Esophagus squamous epithelium (tissue), 5 donors: Measurements from ENCODE around the gene CAPN5. TPM values are rescaled to one million over a fixed set of nuclear protein-coding genes. Genes with fewer than 3 reads are reported as not detected.
A peak's percentile ranks its signal among the peaks of the same experiment; 100 is the strongest.

Experiments
- DNase-seq: peaks from one replicate; lab custom pipeline; 2025; lab: John Stamatoyannopoulos, UW
- H3K27ac ChIP-seq, 4 donors: fragments of 200-600 bp; sonication (generic); one replicate each; pipeline ENCODE4 v1.5.1; 2016 to 2019; ENCODE audit warnings: mild to moderate bottlenecking in 1 of 4
- H3K27me3 ChIP-seq, 4 donors: fragments of 200-600 bp; sonication (generic); 1 replicate in 3 of 4; 2 replicates in 1 of 4; pipeline versions ENCODE4 v1.5.1 to v1.6.0; 2017 to 2021; ENCODE audit warnings: antibody characterized with exemption in 1 of 4
- H3K36me3 ChIP-seq, 3 donors: fragments of 200-600 bp; sonication (generic); one replicate each; pipeline ENCODE4 v1.5.1; 2016 to 2019
- H3K4me1 ChIP-seq, 3 donors: fragments of 200-600 bp; sonication (generic); one replicate each; pipeline ENCODE4 v1.5.1; 2017 to 2019
- H3K4me3 ChIP-seq, 4 donors: fragments of 200-600 bp; sonication (generic); 1 replicate in 3 of 4; 2 replicates in 1 of 4; pipeline ENCODE4 v1.5.1; 2016 to 2019; ENCODE audit warnings: mild to moderate bottlenecking in 2 of 4, moderate library complexity in 1 of 4
- H3K9me3 ChIP-seq, 3 donors: fragments of 200-600 bp; sonication (generic); one replicate each; pipeline ENCODE4 v1.5.1; 2016 to 2019
- CTCF ChIP-seq, 6 experiments: fragments of 450-650 bp in 4 of 6; fragments of 200-600 bp in 2 of 6; sonication (generic) in 2 of 6; IDR thresholded peaks; one replicate each; pipeline ENCODE4 v1.5.1; 2016 to 2019; ENCODE audit warnings: antibody characterized with exemption in 6 of 6, mild to moderate bottlenecking in 4 of 6, moderate library complexity in 4 of 6
- POLR2A ChIP-seq, 4 donors: fragments of 450-650 bp; IDR thresholded peaks; one replicate each; pipeline ENCODE4 v1.6.1; 2017; ENCODE audit warnings: antibody characterized with exemption in 4 of 4, mild to moderate bottlenecking in 4 of 4, moderate library complexity in 3 of 4
- WGBS, 2 donors: methylation state at CpG; one replicate each; pipeline ENCODE4 v1.1.5; 2018; 5-methylcytosine and 5-hydroxymethylcytosine counted together
- intact Hi-C: fragments of 100-400 bp; cut with DNase I; formaldehyde crosslinking; loops from one replicate; pipeline ENCODE4 v1.15.0; 2022
- total RNA-seq, 4 donors: library from RNA; depleted of rRNA; stranded (reverse); fragments of >200 nt; gene quantifications; one replicate each; pipeline ENCODE4 v1.1.0, GENCODE V29; 2016
- donor health status: DM: yes; HTN: yes; CAD: no.

CAPN5 gene
- total RNA-seq, 4 donors from 2014 or later = 9.3 to 63.2 (median 13.5) TPM

DNA sequence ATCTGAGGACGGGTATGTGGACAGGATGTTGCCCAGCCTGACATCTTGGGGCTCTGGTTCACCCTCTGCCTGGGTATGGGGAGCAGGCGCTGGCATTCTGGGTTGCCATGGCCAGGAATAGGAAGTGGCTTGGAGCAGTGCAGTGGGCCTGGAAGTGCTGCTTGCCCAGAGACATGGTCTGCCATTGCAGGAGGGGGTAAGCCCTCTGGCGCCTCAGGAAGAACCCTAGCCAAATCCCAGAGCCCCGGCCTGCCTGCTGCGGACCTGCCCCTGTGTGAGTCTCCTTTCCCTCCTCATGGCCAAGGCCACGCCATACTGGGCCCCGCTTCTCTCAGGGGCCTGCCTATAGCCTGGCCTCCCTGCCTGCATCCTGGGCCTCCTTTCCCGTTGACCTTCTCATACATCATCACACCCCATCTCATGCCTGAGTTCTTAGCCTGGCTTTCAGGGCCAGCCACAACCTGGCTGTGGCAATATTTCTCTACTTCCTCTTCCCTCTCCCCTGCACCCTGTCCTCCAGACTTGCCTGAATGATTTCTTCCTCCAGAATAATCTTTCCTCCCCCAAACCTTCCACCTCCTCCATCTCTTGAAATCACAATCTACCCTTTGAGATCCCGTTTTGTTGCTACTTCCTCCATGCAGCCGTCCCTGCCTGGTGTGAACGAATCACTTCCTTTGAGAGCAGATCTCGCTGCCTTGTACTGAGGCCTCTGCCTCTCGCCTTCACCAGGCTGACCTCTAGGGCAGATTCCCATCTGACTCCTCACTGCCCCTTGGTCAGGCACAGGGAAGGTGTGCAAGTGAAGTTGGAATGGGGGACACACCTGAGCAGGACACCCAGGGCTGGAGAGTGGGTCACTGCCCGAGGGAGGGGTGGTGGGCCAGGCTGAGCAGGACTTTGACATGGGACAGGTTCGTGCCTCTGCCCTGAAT, 5.2 kb downstream of the CAPN5 start:
- no peak overlapping the region for H3K4me3 ChIP-seq
- no peaks in the 10 kb centered on the region for H3K9me3 ChIP-seq
- WGBS, 2 donors = 66 to 77% methylated on average over 9 to 14 of the region's 15 CpGs
- peaks cover 40 to 83% (median 48%) of the 10 kb centered on the region in 3 donors for H3K4me1 ChIP-seq
- TF ChIP-seq CTCF (IDR thresholded peaks at IDR 0.05) (no peak), POLR2A (IDR thresholded peaks at IDR 0.05) (no peak)
- DNase-seq = no peak
- H3K27ac ChIP-seq = peak overlapping the region; percentile 65 to 93 (median 82)
- H3K27me3 ChIP-seq = no peaks in the 10 kb centered on the region
- intact Hi-C loops = no loop called here
- H3K36me3 ChIP-seq = no peaks in the 10 kb centered on the region

DNA sequence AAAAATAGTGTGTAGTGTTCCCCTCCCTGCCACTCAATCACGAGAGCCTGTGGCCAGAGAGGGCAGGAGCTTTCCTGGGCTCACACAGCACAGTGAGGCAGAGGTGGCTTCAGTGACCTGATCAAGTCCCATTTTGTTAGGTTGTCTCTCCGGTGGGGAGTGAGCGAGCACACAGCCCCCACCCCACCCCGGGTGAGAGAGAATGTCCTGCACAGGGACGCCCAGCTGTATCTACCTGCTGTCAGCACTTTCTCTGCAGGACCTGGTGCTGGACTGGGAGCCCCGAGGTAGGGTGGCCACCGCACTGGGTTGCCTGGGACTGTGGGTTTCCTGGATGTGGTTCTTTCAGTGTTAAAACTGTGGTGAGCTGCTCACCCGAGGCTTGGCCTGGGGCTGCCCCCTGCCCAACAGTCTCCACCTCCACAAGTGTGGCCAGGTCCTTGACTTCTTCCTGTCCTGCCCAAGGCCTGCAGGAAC, 6.1 kb downstream of the CAPN5 start:
- Histone ChIP-seq H3K27ac (peak overlapping the region; percentile 65 to 93 (median 82)), H3K27me3 (no peaks in the 10 kb centered on the region), H3K36me3 (no peaks in the 10 kb centered on the region), H3K4me1 (peaks cover 36 to 73% (median 43%) of the 10 kb centered on the region in 3 donors), H3K4me3 (no peak overlapping the region), H3K9me3 (no peaks in the 10 kb centered on the region)
- intact Hi-C loops = no loop called here
- no peak for TF ChIP-seq POLR2A (IDR thresholded peaks at IDR 0.05)
- no peak for TF ChIP-seq CTCF (IDR thresholded peaks at IDR 0.05)
- WGBS, 2 donors = 67 to 80% methylated on average over 1 to 3 of the region's 8 CpGs
- DNase-seq = no peak

DNA sequence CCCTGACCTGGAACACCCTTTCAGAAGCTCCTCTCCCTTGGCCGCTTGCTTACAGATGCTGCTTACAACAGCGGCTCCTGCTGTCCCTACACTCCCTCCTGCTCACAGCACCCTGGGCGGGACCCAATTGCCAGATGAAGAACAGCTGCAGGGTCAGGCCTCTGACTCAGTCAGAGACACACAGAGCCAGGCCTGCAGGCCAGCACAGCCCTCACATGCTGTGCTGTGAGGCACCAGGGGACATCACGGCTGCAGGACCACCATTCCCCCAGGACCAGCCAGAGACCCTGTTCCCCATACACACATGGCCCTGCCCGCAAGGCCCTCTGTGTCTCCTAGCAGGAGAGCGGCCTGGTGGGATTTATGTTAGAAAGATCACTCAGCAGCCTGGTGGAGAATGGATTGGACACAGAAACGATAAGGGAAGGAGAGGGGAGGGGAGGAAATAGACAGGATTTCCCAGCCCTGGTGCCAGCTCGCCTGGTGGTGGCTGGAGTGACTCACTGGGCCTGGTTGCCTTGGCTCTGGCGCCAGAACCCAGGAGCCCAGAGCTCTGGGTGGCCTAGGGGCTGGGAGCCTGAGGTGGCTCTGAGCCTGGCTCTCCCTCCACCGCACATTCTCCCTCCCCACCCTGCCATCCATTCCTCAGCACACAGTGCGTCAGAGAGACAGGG, 6.7 kb downstream of the CAPN5 start:
- Histone ChIP-seq H3K4me1 (peaks cover 36 to 68% (median 37%) of the 10 kb centered on the region in 3 donors), H3K9me3 (no peaks in the 10 kb centered on the region), H3K4me3 (no peak overlapping the region), H3K36me3 (no peaks in the 10 kb centered on the region), H3K27me3 (no peaks in the 10 kb centered on the region), H3K27ac (peak overlapping the region; percentile 65 to 93 (median 82))
- WGBS, 2 donors = 33 to 49% methylated on average over 4 to 6 of the region's 11 CpGs
- intact Hi-C loops = no loop called here
- TF ChIP-seq POLR2A (IDR thresholded peaks at IDR 0.05) = peak in 1 of 4 donors; percentile 19
- TF ChIP-seq CTCF (IDR thresholded peaks at IDR 0.05) = peak in 5 of 6 experiments; percentile 15 to 49 (median 36)
- no peak for DNase-seq

- Histone ChIP-seq H3K9me3 (no peaks in the 10 kb centered on the region), H3K27ac (peak overlapping the region; percentile 65 to 93 (median 82)), H3K4me3 (no peak overlapping the region), H3K4me1 (peaks cover 35 to 61% (median 36%) of the 10 kb centered on the region in 3 donors), H3K27me3 (no peaks in the 10 kb centered on the region), H3K36me3 (no peaks in the 10 kb centered on the region)
- no peak for DNase-seq
- WGBS, 2 donors = 60 to 65% methylated on average over 3 to 4 of the region's 5 CpGs
- no peak for TF ChIP-seq CTCF (IDR thresholded peaks at IDR 0.05)
- TF ChIP-seq POLR2A (IDR thresholded peaks at IDR 0.05) = no peak
- intact Hi-C loops = no loop called here
Measured at GRCh38 chr11:77074205-77074604, 7.4 kb downstream of the CAPN5 start.
